G401.6 (cell line): ENCODE results near the gene BACE2.

Experiments used
- FAIRE-seq: peaks from 2 replicates; lab custom pipeline; 2012; peaks lifted over from hg19 to GRCh38; lab: Jason Lieb, UNC

BACE2 gene

DNA sequence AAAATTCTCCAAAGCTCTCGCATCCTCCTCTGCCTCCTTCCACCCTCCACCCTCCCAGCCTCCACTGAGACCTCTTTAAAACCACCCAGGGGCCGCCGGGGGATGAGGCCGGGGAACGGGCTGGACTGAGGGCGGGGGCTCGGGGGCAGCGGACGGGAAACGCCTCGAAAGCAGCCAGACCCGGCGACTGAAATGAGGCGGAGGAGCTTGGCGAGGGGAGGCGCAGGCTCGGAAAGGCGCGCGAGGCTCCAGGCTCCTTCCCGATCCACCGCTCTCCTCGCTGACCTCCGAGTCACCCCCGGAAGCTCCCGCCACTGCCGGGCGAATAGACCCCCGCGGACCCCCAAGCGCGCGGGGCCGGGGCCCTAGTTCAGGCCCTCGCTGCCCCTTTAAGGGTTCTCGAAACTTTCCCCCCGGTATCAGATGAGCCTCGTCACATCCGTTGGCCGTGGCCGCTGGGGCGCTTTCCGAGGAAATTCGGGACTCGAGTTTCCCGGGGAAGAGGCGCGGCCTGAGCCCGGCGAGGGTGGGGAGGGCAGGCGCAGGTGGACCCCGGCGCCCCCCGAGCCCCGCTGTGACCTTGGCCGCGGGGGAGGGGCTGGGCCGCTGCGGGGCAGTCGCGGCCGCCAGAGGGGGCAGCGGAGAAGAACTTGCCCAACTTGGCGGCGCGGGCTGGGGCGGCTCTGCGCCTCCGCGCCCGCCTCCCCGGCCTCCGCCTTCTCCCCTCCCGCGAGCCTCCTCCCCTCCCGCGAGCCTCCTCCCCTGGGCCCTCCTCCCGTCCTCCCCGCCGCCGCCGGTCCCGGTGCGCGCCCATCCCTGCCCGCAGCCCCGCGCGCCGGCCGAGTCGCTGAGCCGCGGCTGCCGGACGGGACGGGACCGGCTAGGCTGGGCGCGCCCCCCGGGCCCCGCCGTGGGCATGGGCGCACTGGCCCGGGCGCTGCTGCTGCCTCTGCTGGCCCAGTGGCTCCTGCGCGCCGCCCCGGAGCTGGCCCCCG is at the start of gene BACE2:
Gene BACE2, plus strand, starts transcription at position 813 of the 995 bp plus-strand sequence. Its CDS starts 104 bp downstream, at position 917.
- no peak for FAIRE-seq

- no peak for FAIRE-seq
These were observed 48.1 kb upstream of the BACE2 start for GRCh38 chr21:41119901-41120300.

DNA sequence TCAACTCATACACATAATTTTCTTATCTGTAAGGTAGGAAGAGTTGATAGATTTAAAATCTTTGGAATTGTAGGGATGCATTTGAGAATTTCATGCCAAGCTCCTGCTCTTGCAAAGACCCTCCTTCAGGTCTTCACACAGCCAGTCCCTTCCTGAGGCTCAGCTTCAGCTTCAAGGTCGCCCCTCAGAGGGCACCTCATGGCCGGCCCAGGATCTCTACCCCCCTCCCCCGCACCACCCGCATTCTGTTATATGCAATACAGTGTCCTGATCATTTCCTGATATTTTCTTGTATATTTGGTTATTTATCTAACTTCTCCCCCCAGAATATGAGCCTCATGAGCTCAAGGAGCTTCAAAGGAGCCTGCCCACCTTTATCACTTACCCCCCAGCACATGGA is 47.0 kb upstream of the BACE2 start:
- FAIRE-seq = no peak

GRCh38 chr21:41121785-41122415 is 46.1 kb upstream of the BACE2 start:
- no peak for FAIRE-seq

DNA sequence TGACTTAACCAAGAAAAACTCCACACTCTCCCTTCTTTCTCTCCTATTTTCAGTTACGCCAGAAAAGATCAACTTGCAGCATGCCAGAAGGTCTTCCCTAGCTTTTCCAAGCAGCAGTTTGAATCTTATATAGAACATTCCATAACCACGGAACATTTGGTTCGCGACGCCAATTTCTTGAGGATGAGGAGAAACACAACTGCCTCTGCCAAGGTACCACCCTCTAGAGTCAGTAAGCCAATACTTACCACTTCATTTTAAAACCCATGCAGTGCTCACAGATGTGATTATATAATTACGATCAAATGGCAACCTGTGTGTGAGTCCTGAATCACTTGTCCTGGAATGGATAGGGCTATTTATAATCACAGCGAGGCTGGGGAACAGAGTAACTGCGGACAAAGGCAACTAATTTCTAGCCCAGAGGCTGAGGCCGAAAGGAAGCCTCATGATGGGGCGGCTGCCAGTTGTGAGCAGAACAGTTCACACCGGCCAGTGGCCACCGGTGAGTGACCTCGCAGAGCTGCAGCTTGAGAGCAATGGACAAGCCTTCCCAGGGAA is 43.2 kb upstream of the BACE2 start:
- no peak for FAIRE-seq

GRCh38 chr21:41128981-41129380 is 39.0 kb upstream of the BACE2 start:
- FAIRE-seq = no peak

- FAIRE-seq = no peak
These were observed 37.1 kb upstream of the BACE2 start for GRCh38 chr21:41130883-41131282.

DNA sequence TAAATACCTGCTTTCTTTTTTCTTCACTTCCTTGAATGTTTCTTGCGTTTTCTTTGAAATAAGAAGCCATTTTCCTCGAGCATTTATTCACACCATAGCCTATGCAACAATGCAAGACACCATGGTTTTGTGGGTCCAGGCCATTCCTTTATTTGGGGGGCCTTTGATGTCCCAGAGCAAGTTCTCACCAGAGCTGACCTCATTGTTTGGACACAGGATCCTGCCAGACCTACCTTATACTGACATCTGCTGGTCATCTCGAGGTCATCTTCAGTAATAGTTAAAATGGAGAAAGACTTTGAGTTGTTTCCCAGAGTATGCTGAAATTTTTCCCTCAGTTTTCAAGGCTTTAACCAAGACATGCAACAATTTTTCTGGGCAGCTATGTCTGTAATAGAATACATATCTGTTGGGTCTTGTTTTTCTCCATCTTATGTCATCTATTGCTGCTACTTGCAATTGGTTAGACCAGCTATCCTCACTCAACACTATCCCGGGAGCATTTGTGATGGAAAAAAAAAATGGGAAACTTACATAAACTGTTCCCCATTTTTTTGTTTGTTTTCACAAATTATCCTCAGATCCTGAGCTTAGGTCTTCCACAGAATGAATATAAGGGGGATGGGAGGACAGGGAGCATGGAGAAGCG is 34.0 kb upstream of the BACE2 start:
- no peak for FAIRE-seq

GRCh38 chr21:41135746-41136145 is 32.2 kb upstream of the BACE2 start:
- no peak for FAIRE-seq

DNA sequence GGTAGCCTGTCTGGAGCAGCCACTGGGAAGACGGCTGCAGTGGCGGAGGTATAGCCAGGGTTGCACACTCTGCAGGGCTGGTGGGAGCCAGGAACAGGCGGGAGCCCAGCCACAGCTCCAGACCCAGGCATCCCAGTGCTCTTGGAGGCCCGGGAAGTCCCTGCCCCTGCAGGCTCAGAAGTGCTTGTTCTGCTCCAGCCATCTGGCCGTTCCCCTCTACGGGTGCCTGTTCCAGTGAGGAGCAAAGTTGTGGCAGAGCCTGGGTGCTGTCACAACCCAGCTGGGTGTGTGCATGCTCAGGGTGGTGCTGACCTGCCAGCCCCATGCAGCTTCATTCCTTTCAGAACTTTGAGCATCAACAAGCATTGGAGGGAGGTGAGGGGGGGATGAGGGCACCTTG is 31.7 kb upstream of the BACE2 start:
- FAIRE-seq = no peak

GRCh38 chr21:41137401-41137800 is 30.6 kb upstream of the BACE2 start:
- no peak for FAIRE-seq

DNA sequence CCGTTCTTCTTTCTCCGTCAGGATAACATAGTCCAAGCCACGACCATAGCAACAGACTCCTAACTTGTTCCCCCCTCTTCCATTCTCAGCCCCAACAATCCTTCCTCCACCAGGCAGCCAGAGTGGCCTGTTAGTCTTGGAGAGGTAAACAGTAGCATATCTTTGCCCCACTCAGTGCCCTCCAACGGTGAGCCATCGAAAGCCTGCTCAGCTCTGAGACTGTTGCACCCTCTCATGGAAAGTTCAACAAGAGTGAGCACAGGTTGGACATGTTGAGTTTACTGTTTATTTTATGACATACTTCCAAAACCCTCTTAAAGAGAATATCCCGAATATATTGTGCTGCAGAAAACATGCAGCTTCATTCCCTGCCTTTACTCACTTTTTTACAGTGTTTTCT is 30.1 kb upstream of the BACE2 start:
- no peak for FAIRE-seq

DNA sequence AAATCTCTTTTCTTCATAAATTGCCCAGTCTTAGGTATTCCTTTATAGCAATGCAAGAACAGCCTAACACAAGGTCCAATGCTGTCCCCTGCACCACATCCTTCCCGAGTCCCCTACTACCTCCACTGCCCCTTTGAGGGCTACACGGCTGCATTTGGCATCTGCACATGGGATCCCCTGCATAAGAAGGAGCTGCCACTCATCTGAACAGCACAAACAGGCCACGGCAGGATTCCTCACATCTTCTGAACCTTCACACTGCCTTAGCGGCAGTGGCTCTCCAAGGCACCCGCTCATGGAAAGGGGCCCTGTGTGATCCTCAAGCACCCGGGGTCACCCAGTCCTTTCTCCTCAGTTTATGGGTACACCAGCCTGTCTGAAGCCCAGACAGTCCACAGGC is 29.2 kb upstream of the BACE2 start:
- no peak for FAIRE-seq

- FAIRE-seq = no peak
These were observed 28.7 kb upstream of the BACE2 start for GRCh38 chr21:41139275-41139674.

DNA sequence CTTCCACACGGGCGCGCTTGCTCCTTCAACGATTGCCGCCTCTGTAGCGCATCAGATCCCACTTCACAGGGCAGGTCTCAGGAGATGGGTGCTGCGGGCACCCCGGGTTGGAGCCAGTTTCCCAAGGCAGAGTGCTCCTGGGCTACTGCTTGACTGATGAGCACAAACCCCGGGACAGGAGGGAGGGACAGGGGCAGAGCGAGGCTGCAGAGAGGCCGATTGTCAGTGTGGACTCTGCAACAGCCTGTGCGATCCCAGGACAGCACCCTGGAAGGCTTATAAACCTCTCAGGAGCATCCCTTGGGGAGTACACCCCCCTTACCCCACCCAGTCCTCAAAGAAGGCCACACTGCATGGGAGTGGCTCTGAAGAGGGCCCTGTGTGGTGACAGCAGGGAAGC is 28.0 kb upstream of the BACE2 start:
- no peak for FAIRE-seq

DNA sequence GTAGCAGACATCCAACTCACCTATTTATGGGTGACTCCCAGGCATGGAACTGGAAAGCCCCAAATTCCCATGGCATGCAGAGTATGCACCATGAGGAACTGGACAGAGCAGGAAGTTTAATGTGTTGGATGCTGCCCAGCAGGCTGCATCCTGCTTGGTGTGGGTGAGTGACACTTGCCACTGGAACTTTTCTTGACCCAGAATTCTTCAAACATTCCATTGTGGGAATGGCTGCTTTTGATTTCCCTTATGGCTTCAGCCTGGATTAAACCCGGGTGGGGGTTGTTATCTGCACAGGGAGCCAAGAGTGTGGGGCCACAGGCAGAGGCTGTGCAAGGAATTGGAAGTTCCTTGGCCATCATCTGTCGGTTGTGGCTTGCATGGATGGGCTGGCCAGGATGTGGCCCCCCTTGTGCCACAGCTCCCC is 26.9 kb upstream of the BACE2 start:
- FAIRE-seq = no peak

DNA sequence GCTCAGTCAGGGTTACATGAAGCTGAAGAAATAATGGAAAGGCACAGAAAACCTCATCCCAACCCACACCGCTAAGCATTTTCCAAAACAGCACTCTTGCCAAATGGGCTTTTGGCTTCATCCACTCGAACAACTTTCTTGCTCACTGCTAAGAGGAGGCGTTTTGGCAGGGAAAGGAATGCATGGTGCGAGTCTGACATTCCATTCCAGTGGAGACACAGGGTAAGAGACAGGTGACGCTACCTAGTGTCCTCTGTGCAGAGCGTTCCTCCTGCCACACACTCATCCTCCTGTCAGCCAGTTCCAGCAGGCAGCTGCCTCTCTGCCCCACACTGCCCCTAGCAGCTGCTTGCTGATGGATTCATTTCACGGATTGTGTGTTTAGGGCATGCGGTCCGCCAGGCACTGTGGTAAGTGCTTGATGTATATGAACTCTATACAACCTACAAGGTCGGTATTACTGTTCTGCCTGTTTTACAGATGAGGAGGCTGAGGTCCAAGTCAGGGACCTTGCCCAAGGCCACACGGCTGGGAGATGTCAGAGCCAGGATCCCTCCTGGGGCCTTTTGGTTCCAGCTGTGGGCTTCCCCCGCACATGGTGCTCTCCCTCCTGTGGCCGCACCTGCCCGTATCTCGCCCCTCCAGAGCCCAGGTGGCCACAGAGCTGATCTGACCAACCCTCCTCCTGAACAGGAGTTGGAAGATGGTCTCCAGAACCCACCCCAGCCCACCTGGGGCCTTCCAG is 25.7 kb upstream of the BACE2 start:
- FAIRE-seq = no peak

DNA sequence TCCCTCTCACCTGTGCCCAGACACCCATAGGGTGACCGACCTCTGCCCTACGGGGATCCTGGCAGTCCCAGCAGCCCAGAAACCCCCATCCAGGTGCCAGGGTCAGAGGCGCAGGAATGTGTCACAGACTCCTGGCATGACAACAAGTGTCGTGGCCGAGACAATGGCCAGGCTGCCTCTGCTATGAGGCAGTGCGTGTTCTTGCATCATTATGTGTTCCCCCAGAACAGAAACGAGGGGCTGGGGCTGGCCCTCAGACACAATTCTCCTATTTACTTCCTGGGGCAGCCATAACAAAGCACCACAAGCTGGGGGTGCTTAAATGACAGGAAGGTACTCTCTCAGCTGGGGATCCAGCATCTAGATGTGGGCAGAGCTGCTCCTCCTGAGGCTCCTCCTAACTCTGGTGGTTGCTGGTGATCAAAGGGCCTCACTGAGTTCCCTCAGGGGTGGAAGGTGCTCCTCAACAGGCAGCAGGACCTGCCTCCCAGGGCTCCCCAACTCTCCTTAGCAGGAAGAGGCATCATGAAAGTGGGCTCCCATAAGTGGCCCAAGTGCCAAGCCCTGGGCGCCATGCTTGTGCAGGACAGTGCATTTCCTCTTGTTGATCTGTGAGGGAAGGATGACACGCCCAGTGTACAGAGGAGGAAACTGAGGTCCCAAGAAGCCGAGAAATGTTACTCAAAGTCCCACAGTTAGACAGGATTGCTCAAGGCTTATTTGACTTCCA is 24.2 kb upstream of the BACE2 start:
- FAIRE-seq = no peak

DNA sequence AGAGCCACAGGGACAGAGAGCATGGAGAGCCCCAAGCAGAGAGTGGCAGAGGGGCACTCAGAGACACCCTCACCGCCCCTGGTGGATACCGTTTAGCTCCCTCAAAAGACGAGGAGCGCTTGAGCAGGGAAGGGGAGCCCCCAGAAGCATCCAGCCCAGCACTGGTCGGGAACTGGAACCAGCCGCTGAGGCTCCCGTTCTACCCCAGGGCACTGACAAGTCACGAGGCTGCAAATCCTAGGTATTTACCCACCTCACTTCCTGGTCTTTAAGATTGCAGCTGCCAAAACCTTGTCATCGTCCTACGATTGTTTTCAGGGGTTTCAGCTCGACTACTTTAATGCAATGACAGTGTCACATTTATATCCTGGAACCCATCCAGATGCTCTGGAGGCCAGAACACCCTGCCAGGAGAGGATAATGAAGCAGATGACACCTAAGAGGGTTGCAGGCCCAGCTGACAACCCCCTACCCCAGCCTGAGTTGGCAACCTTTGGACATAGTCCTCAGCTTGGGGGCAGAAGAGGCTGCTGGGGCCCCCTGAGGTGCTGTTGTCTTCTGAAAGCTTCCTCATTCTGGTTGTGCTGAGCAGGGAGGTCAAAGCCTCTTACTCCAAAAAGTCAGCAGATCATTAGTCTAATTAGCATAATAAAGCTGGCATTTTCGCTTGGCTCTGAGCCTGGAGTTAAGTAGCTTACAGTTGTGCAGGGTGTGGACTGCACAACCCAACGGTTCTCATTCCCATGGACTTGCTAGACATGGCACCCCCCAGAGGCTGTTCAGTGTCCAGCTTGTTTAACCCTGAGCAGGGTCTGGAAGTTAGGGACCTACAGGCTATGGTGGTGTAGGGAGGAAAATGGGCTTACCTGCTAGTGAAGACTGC is 20.6 kb upstream of the BACE2 start:
- no peak for FAIRE-seq

GRCh38 chr21:41147979-41148355 is 20.0 kb upstream of the BACE2 start:
- no peak for FAIRE-seq
